GM12892 (cell line): ENCODE results near the gene TSEN54.

Experiments
- POLR2A ChIP-seq: IDR thresholded peaks from 2 replicates; pipeline ENCODE4 v1.6.1; 2011; ENCODE audit warnings: low read depth, low read length, control low read depth
- POLR2AphosphoS5 ChIP-seq: IDR thresholded peaks from 2 replicates; pipeline ENCODE4 v1.6.1; 2011; ENCODE audit warnings: low read depth, low read length, control low read depth

- no peak for TF ChIP-seq POLR2A
- no peak for TF ChIP-seq POLR2AphosphoS5
These were observed 55.5 kb downstream of the TSEN54 start for GRCh38 chr17:75571885-75572215.
